ENCODE measurements around the gene RABGAP1. TPM values are rescaled to one million over a fixed set of nuclear protein-coding genes. Genes with fewer than 3 reads are reported as not detected.
A peak's percentile ranks its signal among the peaks of the same experiment; 100 is the strongest.

RABGAP1 gene
- polyA plus RNA-seq, 10 donors, result 25.5 to 41.1 (median 35.0) TPM

DNA sequence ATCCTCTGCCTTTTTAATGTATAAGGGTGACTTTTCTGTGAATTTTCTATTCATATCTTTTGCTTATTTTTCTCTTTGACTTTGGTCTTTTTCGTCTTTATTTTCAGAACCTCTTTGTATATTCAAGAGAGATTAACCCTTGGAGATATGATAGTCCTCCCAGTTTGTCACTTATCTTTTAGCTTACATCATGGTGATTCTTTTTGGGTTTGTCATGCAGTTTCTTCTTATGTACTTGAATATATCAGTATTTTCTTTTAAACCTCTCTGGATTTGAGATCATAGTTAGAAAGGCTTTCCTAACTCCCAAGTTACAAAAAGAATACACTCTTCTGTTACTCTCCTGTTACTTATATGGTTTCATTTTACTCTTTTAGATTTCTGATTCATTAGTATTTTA is 65.1 kb downstream of the RABGAP1 start:
- no peak for DNase-seq

- no peak for DNase-seq
These were observed 66.4 kb downstream of the RABGAP1 start for GRCh38 chr9:123007269-123007668.

GRCh38 chr9:123008909-123009308 is 68.1 kb downstream of the RABGAP1 start:
- no peak for DNase-seq

GRCh38 chr9:123011380-123011779 is 70.6 kb downstream of the RABGAP1 start:
- no peak for DNase-seq

DNA sequence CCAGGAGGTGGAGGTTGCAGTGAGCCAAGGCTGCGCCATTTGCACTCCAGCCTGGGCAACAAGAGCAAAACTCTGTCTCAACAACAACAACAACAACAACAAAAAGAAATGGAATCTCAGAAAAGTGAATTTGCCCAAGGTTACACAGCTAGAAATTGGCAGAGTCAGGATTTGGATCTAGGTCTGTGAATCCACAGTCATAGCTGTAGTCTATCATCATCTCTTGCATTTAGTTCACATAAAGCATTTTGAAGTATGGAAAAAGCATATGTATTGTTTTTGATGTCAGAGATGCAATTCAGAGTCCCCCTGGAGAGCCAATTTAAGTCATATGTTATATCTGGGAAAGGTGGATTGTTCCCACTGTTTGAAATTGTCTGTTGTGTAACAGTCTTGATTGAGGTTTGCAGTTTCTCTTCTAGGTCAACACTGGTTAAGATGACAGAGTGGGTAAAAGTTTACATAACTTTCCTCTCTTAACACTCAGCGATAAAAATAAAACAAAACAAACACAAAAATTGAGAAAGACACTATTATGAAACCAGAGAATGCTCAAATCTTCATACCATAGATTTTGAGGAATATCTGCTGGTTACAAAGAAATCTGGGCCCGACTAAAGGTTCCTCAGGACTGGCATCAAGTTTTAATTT is 71.2 kb downstream of the RABGAP1 start:
- no peak for DNase-seq

GRCh38 chr9:123016631-123017030 is 75.8 kb downstream of the RABGAP1 start:
- no peak for DNase-seq

DNA sequence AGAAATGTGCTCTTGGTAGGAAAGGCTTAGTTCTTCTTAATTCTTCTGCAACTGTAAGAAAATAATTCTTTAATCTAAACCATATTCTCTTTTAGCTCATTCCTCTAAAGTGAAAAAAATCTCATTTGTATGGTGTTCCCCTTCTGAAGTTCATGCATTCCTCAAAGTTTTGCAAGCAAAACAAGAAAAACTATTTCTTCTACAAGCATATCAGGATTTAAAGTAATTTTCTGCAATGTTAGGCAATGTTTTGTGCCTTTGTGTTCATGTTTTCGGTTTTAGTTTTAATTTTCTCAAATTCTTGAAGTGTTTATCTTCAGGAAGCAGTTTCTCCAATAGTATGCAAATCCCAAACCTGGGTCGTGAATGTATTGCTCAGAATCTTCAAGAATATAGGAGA is 80.0 kb downstream of the RABGAP1 start:
- DNase-seq, result no peak

- DNase-seq, result no peak
These were observed 85.6 kb downstream of the RABGAP1 start for GRCh38 chr9:123026425-123026824.

GRCh38 chr9:123027517-123027916 is 86.7 kb downstream of the RABGAP1 start:
- no peak for DNase-seq

- DNase-seq, result no peak
These were observed 87.3 kb downstream of the RABGAP1 start for GRCh38 chr9:123028136-123028535.

- DNase-seq, result no peak
These were observed 88.2 kb downstream of the RABGAP1 start for GRCh38 chr9:123028973-123029372.

DNA sequence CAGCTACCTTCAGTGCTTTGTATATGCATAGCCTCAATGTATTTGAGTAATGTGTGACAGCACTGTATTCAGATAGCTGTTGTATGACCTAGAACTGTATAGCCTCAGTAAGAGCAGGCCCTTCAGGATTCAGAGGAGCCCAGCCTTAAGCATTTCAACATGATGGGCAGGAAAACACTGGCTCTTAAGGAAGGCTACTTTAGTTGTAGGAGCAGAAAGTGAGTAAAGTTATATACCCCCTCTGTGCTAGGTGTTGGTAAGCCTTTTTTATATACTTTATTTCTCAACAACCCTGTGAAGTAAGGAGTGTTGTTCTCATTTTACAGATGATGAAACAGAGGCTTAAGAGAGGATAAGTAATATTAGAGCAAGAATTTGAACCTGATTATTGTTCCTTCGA is 91.1 kb downstream of the RABGAP1 start:
- DNase-seq, result no peak

DNA sequence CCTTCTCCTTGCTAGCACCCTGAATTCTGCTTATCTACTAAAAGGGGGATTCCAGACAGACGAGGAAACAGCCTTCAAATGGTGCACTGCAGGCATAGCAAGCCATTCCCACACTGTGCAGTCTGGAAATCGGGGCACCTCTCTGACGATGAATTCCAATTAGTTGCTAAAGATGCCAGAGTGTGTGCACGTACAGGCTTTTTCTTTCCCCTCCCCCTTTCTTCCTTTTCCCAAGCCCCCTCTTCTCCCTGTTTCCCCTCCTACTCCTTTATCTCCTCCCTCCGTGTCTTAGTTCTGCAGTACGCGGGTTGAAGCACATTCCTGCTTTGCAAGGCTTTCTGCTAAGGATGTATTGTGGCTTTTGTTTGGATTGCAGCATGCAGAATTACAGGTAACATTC is 92.5 kb downstream of the RABGAP1 start, which contains the start of gene GPR21:
Gene GPR21 (plus strand): TSS at position 316 of the 400 bp plus-strand sequence. CDS start 900 bp downstream, outside the sequence.
- peak in 1 of 3 donors; percentile 27 for DNase-seq

GRCh38 chr9:123033864-123034601 is 93.2 kb downstream of the RABGAP1 start:
- DNase-seq, result peak in 2 of 3 donors; percentile 25 to 28

DNA sequence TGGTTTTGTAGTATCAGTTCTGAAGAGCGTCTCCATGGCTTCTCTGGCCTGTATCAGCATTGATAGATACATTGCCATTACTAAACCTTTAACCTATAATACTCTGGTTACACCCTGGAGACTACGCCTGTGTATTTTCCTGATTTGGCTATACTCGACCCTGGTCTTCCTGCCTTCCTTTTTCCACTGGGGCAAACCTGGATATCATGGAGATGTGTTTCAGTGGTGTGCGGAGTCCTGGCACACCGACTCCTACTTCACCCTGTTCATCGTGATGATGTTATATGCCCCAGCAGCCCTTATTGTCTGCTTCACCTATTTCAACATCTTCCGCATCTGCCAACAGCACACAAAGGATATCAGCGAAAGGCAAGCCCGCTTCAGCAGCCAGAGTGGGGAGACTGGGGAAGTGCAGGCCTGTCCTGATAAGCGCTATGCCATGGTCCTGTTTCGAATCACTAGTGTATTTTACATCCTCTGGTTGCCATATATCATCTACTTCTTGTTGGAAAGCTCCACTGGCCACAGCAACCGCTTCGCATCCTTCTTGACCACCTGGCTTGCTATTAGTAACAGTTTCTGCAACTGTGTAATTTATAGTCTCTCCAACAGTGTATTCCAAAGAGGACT is 94.2 kb downstream of the RABGAP1 start:
- DNase-seq, result no peak

GRCh38 chr9:123035791-123036190 is 95.0 kb downstream of the RABGAP1 start:
- DNase-seq, result peak in 1 of 3 donors; percentile 29

DNA sequence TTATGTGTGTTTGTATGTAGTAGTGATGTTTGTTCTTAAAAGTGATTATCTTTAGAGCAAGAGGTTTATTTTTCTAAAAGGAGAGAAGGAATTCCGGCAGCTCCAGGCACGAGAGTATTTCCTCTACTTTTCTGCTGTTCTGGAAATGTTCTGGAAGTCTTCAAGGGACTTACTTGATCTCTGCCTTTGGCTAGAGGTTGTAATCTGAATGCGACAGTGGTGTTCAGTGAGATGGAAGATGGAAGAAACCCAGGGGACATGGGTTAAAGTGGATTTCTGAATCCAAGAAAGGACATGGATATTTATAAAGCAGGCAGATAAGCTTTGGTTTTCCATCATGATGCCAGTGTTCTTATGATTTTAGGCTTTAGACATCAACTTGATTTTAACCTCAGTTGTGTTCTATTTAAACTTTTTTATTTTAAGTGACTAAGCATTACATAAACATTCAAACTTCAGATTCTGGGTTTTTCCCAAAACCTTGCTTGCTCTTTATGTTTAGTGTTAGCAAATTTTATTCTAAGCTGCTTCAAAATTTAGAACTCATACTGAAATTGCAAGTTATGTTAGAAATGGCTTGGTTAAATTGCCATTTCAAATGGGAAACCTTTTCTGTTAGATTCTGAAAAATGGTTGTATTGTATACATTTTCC is 96.2 kb downstream of the RABGAP1 start:
- peak in 1 of 3 donors; percentile 42 for DNase-seq

DNA sequence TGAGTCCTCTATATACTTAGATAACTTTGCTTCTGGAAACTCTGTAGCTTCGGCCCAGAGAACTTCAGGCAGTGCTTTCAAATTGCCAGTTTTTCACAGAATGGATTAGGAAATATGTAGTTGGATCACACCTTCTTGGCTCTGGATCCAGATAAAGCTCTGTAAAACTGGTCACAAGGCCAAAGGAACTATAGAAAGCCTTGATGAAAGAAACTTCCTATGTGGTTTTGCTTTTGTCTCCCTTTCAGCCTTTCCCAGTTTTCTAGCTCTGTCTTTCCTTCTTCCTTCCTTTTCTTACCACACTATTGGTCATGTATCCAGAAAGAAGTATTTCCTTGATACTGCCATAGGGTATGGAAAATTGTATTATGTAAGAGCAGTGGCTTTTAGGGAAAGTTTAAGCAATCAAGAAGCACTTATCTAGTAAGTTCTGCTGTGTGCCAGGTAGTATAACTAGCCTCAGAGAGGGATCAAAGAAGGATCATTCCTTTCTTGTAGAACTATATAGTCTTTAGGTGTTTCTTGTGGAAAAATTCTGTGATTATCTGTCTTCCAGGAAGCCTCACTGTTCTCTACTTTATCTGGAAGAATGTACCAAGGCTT is 98.9 kb downstream of the RABGAP1 start:
- no peak for DNase-seq

DNA sequence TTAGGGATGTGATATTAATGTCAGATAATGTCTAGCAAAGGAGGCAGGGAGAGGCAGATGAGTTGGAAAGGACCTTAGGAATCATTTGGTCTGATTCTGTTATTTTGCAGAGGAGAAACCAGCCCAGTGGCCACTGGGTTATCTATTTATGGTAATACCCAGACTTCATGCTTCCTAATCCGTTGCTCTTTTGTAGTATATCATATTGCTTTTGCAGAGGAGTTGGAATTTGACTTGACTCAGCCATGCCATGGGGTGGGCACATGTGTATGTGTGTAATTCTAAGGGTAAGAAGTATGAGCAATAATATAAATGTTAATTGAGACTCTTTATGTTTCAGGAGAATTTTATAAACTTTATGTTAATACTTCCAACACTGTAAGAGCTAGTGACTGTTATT is 100.0 kb downstream of the RABGAP1 start:
- no peak for DNase-seq

DNA sequence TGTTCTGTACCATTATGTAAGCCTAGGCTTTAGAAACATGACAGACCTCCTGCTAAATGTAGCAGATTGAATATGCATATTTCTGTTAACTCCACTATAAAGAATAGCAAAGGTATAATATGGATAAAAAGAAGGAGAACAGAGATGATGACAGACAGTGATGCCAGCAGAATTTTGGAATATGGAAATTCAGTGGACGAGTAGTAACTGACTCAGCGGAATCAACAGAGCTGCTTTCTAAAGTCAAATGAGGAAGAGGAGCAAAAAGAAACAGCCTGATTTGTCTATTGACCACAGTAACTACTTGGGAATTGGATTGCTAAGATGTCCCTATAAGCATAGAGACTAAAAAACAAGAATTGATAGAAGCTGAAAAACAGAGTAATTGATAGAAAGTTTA is 100.7 kb downstream of the RABGAP1 start:
- DNase-seq, result no peak

DNA sequence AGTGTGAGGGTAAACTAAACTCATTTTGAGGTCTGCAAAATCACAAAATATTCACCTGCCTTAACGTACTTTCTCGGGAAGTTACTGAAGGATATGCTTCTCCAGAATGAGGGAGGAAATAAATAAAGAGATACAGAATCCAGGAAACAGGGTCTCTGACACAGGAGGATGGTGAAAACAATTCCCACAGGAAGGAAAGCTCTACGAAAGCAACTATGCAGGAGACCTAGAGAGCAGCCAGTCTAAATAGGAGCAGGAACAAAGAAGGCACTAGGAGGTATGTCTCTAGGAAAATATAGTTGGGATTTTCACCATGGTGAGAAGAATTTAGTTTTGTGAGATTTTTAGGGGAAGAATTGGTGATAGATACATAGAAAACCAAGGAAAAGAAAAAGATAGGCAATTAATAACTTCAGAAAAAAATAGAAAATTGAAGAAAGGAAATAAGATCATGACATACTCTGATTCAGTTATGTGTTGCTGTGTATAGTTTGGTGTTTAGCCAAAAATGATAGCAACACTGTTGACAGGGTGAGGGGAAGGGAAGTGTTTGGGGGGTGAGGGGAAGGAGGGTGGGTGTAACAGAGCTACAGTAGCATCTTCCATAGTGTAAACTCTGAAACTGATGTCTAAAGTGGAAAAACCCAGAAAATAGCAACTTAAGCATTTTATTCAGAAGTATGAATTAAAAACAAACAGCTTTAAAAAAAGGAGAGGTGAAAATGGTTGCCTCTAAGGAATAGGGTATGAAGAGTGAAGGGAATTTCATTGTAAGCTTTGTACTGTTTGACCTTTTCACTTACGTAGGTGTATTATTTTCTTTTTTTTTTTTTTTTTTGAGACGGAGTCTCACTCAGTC is 102.5 kb downstream of the RABGAP1 start:
- no peak for DNase-seq
